ENCODE results near the gene NR2F2. TPM values are rescaled to one million over a fixed set of nuclear protein-coding genes. Genes with fewer than 3 reads are reported as not detected.
A peak's percentile ranks its signal among the peaks of the same experiment; 100 is the strongest.

Gene NR2F2
- total RNA-seq, 2 donors from 2014 or later: 31.8 to 49.8 TPM

DNA sequence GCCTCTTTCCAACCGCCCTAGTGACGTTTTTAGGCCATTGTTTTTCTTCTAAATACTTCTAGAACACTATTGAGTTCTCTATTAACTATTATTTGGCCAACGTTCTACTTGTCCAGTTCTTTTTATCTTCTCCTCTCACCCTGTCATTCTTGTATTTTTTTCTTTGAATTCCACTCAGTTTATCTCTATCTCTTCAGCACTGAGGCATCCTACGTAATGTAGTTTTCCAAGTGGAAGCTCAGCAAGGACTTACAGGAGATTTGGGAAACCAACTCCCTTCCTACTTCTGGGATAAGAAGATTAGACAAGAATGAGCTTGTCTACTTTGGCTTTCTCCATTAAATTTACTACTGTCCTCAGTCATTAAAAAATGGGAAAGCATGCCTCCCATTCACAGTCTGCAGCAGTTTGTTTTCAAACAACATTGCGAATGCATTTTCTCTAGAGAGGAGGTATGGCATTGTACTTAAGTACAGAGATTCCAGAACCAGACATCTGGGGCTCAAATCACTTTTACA lies 21.3 kb upstream of the NR2F2 start:
- no peak overlapping the region for H3K4me3 ChIP-seq
- H3K27me3 ChIP-seq (replicated peaks; ENCODE audit: insufficient read depth): no peaks in the 10 kb centered on the region
- H3K27ac ChIP-seq: no peak overlapping the region
- ATAC-seq (ENCODE audit: insufficient number of reproducible peaks, low FRiP score, low read depth) (no peak), DNase-seq (ENCODE audit: low spot score) (no peak)
- TF ChIP-seq CTCF (IDR thresholded peaks at IDR 0.05): no peak
- no peaks in the 10 kb centered on the region for H3K36me3 ChIP-seq
- peaks cover 0 to 12% of the 10 kb centered on the region in 2 donors for H3K4me1 ChIP-seq (ENCODE audit: control insufficient read depth in 1 of 2, low read depth in 2 of 2)
- no peaks in the 10 kb centered on the region for H3K9me3 ChIP-seq

DNA sequence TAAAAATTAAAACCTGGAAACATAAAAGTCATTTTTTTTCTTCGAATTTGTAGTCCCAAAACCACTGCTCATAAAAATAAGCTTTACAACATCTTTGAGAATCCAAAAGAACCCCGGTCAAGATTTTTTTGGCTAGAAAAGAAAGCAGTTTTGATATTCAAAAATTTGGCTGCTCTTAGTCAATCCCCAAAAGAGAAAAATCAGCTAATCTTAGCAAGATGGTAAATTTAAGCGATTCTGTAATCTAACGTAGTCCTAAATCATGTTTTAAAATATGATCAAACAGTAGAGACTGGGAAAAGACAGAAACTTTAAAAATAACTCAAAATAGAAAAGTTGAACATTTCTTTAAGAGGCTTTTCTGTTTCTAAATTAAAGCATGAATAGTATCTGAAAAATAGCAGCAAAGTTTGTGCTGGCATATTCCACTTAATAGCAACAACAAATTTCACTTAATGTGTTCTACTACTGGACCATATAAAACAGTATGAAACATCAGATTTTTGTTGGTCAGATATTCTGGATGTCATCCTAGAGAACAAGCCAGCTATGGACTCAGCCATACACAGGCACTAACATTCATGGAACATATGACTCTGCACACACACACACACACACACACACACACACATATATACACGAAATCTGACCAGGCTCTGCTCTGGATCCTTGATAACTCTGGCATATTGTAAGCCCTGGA lies 19.1 kb upstream of the NR2F2 start:
- Histone ChIP-seq H3K4me1 (ENCODE audit: control insufficient read depth in 1 of 2, low read depth in 2 of 2) (peaks cover 0 to 12% of the 10 kb centered on the region in 2 donors), H3K27ac (peak overlapping the region in 1 of 2 donors; percentile 23), H3K9me3 (no peaks in the 10 kb centered on the region), H3K36me3 (no peaks in the 10 kb centered on the region), H3K4me3 (peak overlapping the region; percentile 36), H3K27me3 (replicated peaks; ENCODE audit: insufficient read depth) (no peaks in the 10 kb centered on the region)
- no peak for TF ChIP-seq CTCF (IDR thresholded peaks at IDR 0.05)
- DNase-seq (ENCODE audit: low spot score) (no peak), ATAC-seq (ENCODE audit: insufficient number of reproducible peaks, low FRiP score, low read depth) (no peak)

- Histone ChIP-seq H3K27ac (peak overlapping the region in 1 of 2 donors; percentile 23), H3K36me3 (no peaks in the 10 kb centered on the region), H3K4me3 (no peak overlapping the region), H3K9me3 (no peaks in the 10 kb centered on the region), H3K27me3 (replicated peaks; ENCODE audit: insufficient read depth) (no peaks in the 10 kb centered on the region), H3K4me1 (ENCODE audit: control insufficient read depth in 1 of 2, low read depth in 2 of 2) (peaks cover 0 to 12% of the 10 kb centered on the region in 2 donors)
- ATAC-seq (ENCODE audit: insufficient number of reproducible peaks, low FRiP score, low read depth) (no peak), DNase-seq (ENCODE audit: low spot score) (no peak)
- TF ChIP-seq CTCF (IDR thresholded peaks at IDR 0.05): no peak
Observed at GRCh38 chr15:96311956-96312294, 18.6 kb upstream of the NR2F2 start.

GRCh38 chr15:96312641-96313335 lies 17.7 kb upstream of the NR2F2 start:
- Histone ChIP-seq H3K4me1 (ENCODE audit: control insufficient read depth in 1 of 2, low read depth in 2 of 2) (peaks cover 0 to 12% of the 10 kb centered on the region in 2 donors), H3K4me3 (no peak overlapping the region), H3K36me3 (no peaks in the 10 kb centered on the region), H3K27ac (no peak overlapping the region), H3K9me3 (no peaks in the 10 kb centered on the region), H3K27me3 (replicated peaks; ENCODE audit: insufficient read depth) (no peaks in the 10 kb centered on the region)
- TF ChIP-seq CTCF (IDR thresholded peaks at IDR 0.05): no peak
- ATAC-seq (ENCODE audit: insufficient number of reproducible peaks, low FRiP score, low read depth) (no peak), DNase-seq (ENCODE audit: low spot score) (no peak)

- H3K4me3 ChIP-seq: no peak overlapping the region
- no peaks in the 10 kb centered on the region for H3K27me3 ChIP-seq (replicated peaks; ENCODE audit: insufficient read depth)
- ATAC-seq (ENCODE audit: insufficient number of reproducible peaks, low FRiP score, low read depth): no peak
- peaks cover 3 to 12% of the 10 kb centered on the region in 2 donors for H3K4me1 ChIP-seq (ENCODE audit: control insufficient read depth in 1 of 2, low read depth in 2 of 2)
- no peak overlapping the region for H3K27ac ChIP-seq
- H3K9me3 ChIP-seq: no peaks in the 10 kb centered on the region
- TF ChIP-seq CTCF (IDR thresholded peaks at IDR 0.05): no peak
- no peak for DNase-seq (ENCODE audit: low spot score)
- H3K36me3 ChIP-seq: no peaks in the 10 kb centered on the region
Observed at GRCh38 chr15:96314518-96314917, 16.0 kb upstream of the NR2F2 start.

Data from thoracic aorta (tissue), 2 donors.